IMR-90 (cell line): ENCODE results near the gene MYO1D.

Experiments used
- CTCF ChIP-seq: conservative IDR thresholded peaks from 2 replicates; pipeline ENCODE4 v1.5.1; 2012; ENCODE audit warnings: mild to moderate bottlenecking, low read depth, low read length, improper control_type of control experiment
- MAFK ChIP-seq: IDR thresholded peaks from 2 replicates; pipeline ENCODE4 v1.6.1; 2012; ENCODE audit warnings: low read depth, low read length, improper control_type of control experiment
- NFE2L2 ChIP-seq: fragments of 150-350 bp; IDR thresholded peaks from 2 replicates; pipeline ENCODE4 v1.6.1; 2016; ENCODE audit warnings: low read depth, mild to moderate bottlenecking, low read length
- POLR2A ChIP-seq: IDR thresholded peaks from 2 replicates; pipeline ENCODE4 v1.6.1; 2012; ENCODE audit warnings: mild to moderate bottlenecking, low read depth, low read length
- RCOR1 ChIP-seq: IDR thresholded peaks from 2 replicates; pipeline ENCODE4 v1.6.1; 2012; ENCODE audit warnings: mild to moderate bottlenecking, low read length, improper control_type of control experiment; ENCODE audit not compliant: insufficient replicate concordance
- SMC3 ChIP-seq: fragments of 150-350 bp; IDR thresholded peaks from 2 replicates; pipeline ENCODE4 v1.6.1; 2016; ENCODE audit warnings: low read depth, mild to moderate bottlenecking, antibody characterized with exemption, low read length, moderate library complexity
- USF2 ChIP-seq: fragments of 150-350 bp; IDR thresholded peaks from 2 replicates; pipeline ENCODE4 v1.6.1; 2017; ENCODE audit warnings: mild to moderate bottlenecking, antibody characterized with exemption, low read length, low read depth
- TF ChIP-seq, protein P1 (sequence below): fragments of 150-350 bp; IDR thresholded peaks from 2 replicates; pipeline ENCODE4 v1.6.1; 2016; ENCODE audit warnings: low read depth, mild to moderate bottlenecking, low read length, moderate library complexity, borderline replicate concordance

- TF ChIP-seq CTCF = no peak
- no peak for TF ChIP-seq POLR2A
- TF ChIP-seq USF2 = no peak
- TF ChIP-seq SMC3 = no peak
- TF ChIP-seq MAFK = no peak
- no peak for TF ChIP-seq NFE2L2
- no peak for TF ChIP-seq RCOR1
- TF ChIP-seq, protein P1, sequence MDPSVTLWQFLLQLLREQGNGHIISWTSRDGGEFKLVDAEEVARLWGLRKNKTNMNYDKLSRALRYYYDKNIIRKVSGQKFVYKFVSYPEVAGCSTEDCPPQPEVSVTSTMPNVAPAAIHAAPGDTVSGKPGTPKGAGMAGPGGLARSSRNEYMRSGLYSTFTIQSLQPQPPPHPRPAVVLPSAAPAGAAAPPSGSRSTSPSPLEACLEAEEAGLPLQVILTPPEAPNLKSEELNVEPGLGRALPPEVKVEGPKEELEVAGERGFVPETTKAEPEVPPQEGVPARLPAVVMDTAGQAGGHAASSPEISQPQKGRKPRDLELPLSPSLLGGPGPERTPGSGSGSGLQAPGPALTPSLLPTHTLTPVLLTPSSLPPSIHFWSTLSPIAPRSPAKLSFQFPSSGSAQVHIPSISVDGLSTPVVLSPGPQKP = no peak
Measured at GRCh38 chr17:32773856-32774694, 102.8 kb downstream of the MYO1D start.
